ENCODE data around the gene WIPF2. TPM values are rescaled to one million over a fixed set of nuclear protein-coding genes. Genes with fewer than 3 reads are reported as not detected.

Gene WIPF2
- total and polyA plus RNA-seq, 2 donors (not counting 3 experiments of a cell fraction or from before 2014, with no cell fraction given), result 8.4 to 30.4 TPM

DNA sequence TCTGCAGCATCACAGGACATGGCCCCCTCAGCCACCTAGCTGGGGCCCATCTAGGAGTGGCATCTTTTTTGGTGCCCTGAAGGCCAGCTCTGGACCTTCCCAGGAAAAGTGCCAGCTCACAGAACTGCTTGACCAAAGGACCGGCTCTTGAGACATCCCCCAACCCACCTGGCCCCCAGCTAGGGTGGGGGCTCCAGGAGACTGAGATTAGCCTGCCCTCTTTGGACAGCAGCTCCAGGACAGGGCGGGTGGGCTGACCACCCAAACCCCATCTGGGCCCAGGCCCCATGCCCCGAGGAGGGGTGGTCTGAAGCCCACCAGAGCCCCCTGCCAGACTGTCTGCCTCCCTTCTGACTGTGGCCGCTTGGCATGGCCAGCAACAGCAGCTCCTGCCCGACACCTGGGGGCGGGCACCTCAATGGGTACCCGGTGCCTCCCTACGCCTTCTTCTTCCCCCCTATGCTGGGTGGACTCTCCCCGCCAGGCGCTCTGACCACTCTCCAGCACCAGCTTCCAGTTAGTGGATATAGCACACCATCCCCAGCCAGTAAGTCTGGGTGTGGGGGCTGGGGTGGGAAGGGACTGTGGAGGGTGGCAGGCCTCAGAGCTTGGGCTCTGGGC is 111.9 kb downstream of the WIPF2 start:
- FAIRE-seq, result no peak
- Histone ChIP-seq H3K36me3 (ENCODE audit: control insufficient read depth in 2 of 2, extremely low read depth in 1 of 2, insufficient read depth in 2 of 2, low read length in 2 of 2) (peaks cover 0 to 3% of the 10 kb centered on the region in 2 experiments), H3K9ac (replicated peaks; ENCODE audit: extremely low read depth, insufficient read depth, low read length) (no peak overlapping the region), H3K27me3 (ENCODE audit: control insufficient read depth in 2 of 2, insufficient read depth in 2 of 2, low read length in 2 of 2) (no peaks in the 10 kb centered on the region), H3K27ac (ENCODE audit: insufficient read depth, low read depth, low read length) (no peak overlapping the region), H3K4me1 (ENCODE audit: control insufficient read depth, extremely low read depth, insufficient read depth, low read length) (peaks cover 47% of the 10 kb centered on the region), H3K4me2 (ENCODE audit: insufficient read depth, low read length) (no peak overlapping the region), H3K9me1 (replicated peaks; ENCODE audit: control insufficient read depth, extremely low read depth, insufficient read depth, low read length) (no peaks in the 10 kb centered on the region), H4K20me1 (replicated peaks; ENCODE audit: control insufficient read depth, extremely low read depth, insufficient read depth, low read length) (no peaks in the 10 kb centered on the region), H3K4me3 (replicated peaks in 1 of 3; ENCODE audit: insufficient read depth in 1 of 3, low read depth in 1 of 3, low read length in 3 of 3) (no peak overlapping the region), H3K9me3 (replicated peaks; ENCODE audit: control insufficient read depth, insufficient read depth, low read length) (no peaks in the 10 kb centered on the region), H2AFZ (ENCODE audit: low read depth, low read length) (no peak overlapping the region), H3K79me2 (ENCODE audit: control insufficient read depth, insufficient read depth, low read length) (peaks cover 66% of the 10 kb centered on the region)
- intact Hi-C loops (cut with micrococcal nuclease), result no loop called here
- ChIA-PET CTCF (interaction anchor here (0.6 to 2.7 kb wide), 8 partner anchors 9 to 28 kb away, joined by 3 to 10 read pairs (median 3); no protein-coding TSS in a partner anchor), POLR2A (interaction anchor here (0.6 to 1.5 kb wide), 2 partner anchors 14 to 78 kb away, joined by 4 to 13 read pairs; no protein-coding TSS in a partner anchor)
- BruUV-seq (replicated peaks), result no TSS peak
- TF ChIP-seq POLR2A (IDR thresholded peaks at IDR 0.05; ENCODE audit: low read depth, low read length) (no peak), JUN (IDR thresholded peaks at IDR 0.05; ENCODE audit: borderline replicate concordance, insufficient read depth, insufficient read length, low read depth) (no peak), FOS (IDR thresholded peaks at IDR 0.05; ENCODE audit: borderline replicate concordance, insufficient read depth, low read length) (no peak), MYC (IDR thresholded peaks at IDR 0.05; ENCODE audit: low read depth, low read length) (no peak)
- TF ChIP-seq, protein P1, sequence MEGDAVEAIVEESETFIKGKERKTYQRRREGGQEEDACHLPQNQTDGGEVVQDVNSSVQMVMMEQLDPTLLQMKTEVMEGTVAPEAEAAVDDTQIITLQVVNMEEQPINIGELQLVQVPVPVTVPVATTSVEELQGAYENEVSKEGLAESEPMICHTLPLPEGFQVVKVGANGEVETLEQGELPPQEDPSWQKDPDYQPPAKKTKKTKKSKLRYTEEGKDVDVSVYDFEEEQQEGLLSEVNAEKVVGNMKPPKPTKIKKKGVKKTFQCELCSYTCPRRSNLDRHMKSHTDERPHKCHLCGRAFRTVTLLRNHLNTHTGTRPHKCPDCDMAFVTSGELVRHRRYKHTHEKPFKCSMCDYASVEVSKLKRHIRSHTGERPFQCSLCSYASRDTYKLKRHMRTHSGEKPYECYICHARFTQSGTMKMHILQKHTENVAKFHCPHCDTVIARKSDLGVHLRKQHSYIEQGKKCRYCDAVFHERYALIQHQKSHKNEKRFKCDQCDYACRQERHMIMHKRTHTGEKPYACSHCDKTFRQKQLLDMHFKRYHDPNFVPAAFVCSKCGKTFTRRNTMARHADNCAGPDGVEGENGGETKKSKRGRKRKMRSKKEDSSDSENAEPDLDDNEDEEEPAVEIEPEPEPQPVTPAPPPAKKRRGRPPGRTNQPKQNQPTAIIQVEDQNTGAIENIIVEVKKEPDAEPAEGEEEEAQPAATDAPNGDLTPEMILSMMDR (IDR thresholded peaks at IDR 0.05; ENCODE audit: extremely low read depth in 1 of 2, insufficient read depth in 1 of 2, low read depth in 1 of 2, low read length in 2 of 2), result no peak
- TF ChIP-seq, protein P2, sequence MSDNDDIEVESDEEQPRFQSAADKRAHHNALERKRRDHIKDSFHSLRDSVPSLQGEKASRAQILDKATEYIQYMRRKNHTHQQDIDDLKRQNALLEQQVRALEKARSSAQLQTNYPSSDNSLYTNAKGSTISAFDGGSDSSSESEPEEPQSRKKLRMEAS (IDR thresholded peaks at IDR 0.05; ENCODE audit: insufficient read depth, insufficient read length), result no peak
- no peak for DNase-seq (ENCODE audit: low read depth, low spot score)
- dilution Hi-C loops (cut with MboI; ENCODE audit: extremely low pct_ligation_motif_present, low sequenced_read_pairs), result no loop called here

All from endothelial cell of umbilical vein (primary cell).